Endothelial cell of umbilical vein (primary cell): ENCODE measurements around the gene ZBTB7C. TPM values are rescaled to one million over a fixed set of nuclear protein-coding genes. Genes with fewer than 3 reads are reported as not detected.

Experiments
- BruUV-seq: library from RNA; stranded (reverse); fragments of 400-500 nt; replicated peaks from 2 replicates; lab custom pipeline; 2021; lab: Mats Ljungman, UMichigan
- CTCF ChIA-PET: fragments of 300-600, 350-600 bp; sonication (Branson Sonifier 250); formaldehyde crosslinking; loops from one replicate; lab custom pipeline; 2021; ENCODE audit warnings: antibody characterized with exemption, inconsistent platforms; lab: Charles Lee
- POLR2A ChIA-PET: fragments of 300-600, 350-600 bp; sonication (Branson Sonifier 250); formaldehyde crosslinking; loops from one replicate; lab custom pipeline; 2021; ENCODE audit warnings: antibody characterized with exemption, inconsistent platforms; lab: Charles Lee
- DNase-seq: peaks from one replicate; pipeline ENCODE4 v3.0.0-alpha.2; 2011; ENCODE audit warnings: low read depth, low spot score
- FAIRE-seq: peaks from 2 replicates; lab custom pipeline; 2011; peaks lifted over from hg19 to GRCh38; lab: Jason Lieb, UNC
- H2AFZ ChIP-seq: 2 replicates; pipeline ENCODE4 v1.6.0; 2012; ENCODE audit warnings: low read depth, low read length, control low read depth, inconsistent platforms
- H3K27ac ChIP-seq: 2 replicates; pipeline ENCODE4 v1.5.1; 2011; ENCODE audit warnings: low read depth, mild to moderate bottlenecking, control low read depth, low read length, moderate library complexity; ENCODE audit not compliant: insufficient read depth
- H3K27me3 ChIP-seq, 2 experiments: 2 replicates each; pipeline versions ENCODE4 v1.6.0 to v1.6.1; 2011; ENCODE audit warnings: low read length in 2 of 2, mixed read lengths in 1 of 2; ENCODE audit not compliant: control insufficient read depth in 2 of 2, insufficient read depth in 2 of 2
- H3K36me3 ChIP-seq, 2 experiments: 2 replicates in 1 of 2; 3 replicates in 1 of 2; pipeline ENCODE4 v1.5.1; 2011; ENCODE audit warnings: low read length in 2 of 2, mild to moderate bottlenecking in 1 of 2, moderate library complexity in 1 of 2; ENCODE audit not compliant: control insufficient read depth in 2 of 2, insufficient read depth in 2 of 2; ENCODE audit errors: extremely low read depth in 1 of 2
- H3K4me1 ChIP-seq: 3 replicates; pipeline ENCODE4 v1.5.1; 2011; ENCODE audit warnings: mild to moderate bottlenecking, low read length; ENCODE audit not compliant: control insufficient read depth, insufficient read depth; ENCODE audit errors: extremely low read depth
- H3K4me2 ChIP-seq: 2 replicates; pipeline ENCODE4 v1.6.1; 2011; ENCODE audit warnings: low read length, control low read depth, mixed read lengths; ENCODE audit not compliant: insufficient read depth
- H3K4me3 ChIP-seq, 3 experiments: fragments of 200-600 bp in 1 of 3; sonication (generic), shearing (Covaris generic) in 1 of 3; replicated peaks in 1 of 3; 2 replicates each; pipeline ENCODE4 v1.5.1; 2011 to 2016; ENCODE audit warnings: control low read depth in 3 of 3, low read length in 3 of 3, mild to moderate bottlenecking in 2 of 3, inconsistent platforms in 1 of 3, low read depth in 1 of 3, moderate library complexity in 1 of 3; ENCODE audit not compliant: insufficient read depth in 1 of 3
- H3K79me2 ChIP-seq: 2 replicates; pipeline ENCODE4 v1.6.0; 2012; ENCODE audit warnings: low read length, inconsistent platforms; ENCODE audit not compliant: control insufficient read depth, insufficient read depth
- H3K9ac ChIP-seq: replicated peaks from 2 replicates; pipeline ENCODE3; 2011; ENCODE audit warnings: low read length, control low read depth; ENCODE audit not compliant: insufficient read depth; ENCODE audit errors: extremely low read depth
- H3K9me1 ChIP-seq: replicated peaks from 3 replicates; pipeline ENCODE4 v1.6.0; 2011; ENCODE audit warnings: mild to moderate bottlenecking, low read length; ENCODE audit not compliant: control insufficient read depth, insufficient read depth; ENCODE audit errors: extremely low read depth
- H3K9me3 ChIP-seq: replicated peaks from 2 replicates; pipeline ENCODE4 v1.5.1; 2012; ENCODE audit warnings: low read length, inconsistent platforms; ENCODE audit not compliant: control insufficient read depth, insufficient read depth
- H4K20me1 ChIP-seq: replicated peaks from 2 replicates; pipeline ENCODE3; 2011; ENCODE audit warnings: mild to moderate bottlenecking, low read length; ENCODE audit not compliant: control insufficient read depth, insufficient read depth; ENCODE audit errors: extremely low read depth
- CTCF ChIP-seq, 2 donors: IDR thresholded peaks; 1 replicate in 1 of 2; 2 replicates in 1 of 2; pipeline ENCODE4 v1.5.1; 2011; ENCODE audit warnings: low read length in 2 of 2, mild to moderate bottlenecking in 2 of 2, moderate library complexity in 2 of 2, control low read depth in 1 of 2, inconsistent platforms in 1 of 2, low read depth in 1 of 2; ENCODE audit not compliant: insufficient read depth in 1 of 2; ENCODE audit errors: extremely low read depth in 1 of 2
- EZH2 ChIP-seq: IDR thresholded peaks from 2 replicates; pipeline ENCODE4 v1.6.1; 2012; ENCODE audit warnings: borderline replicate concordance, low read depth, mild to moderate bottlenecking, moderate library complexity, low read length, inconsistent platforms; ENCODE audit not compliant: severe bottlenecking
- FOS ChIP-seq: IDR thresholded peaks from 2 replicates; pipeline ENCODE4 v1.6.1; 2011; ENCODE audit warnings: mild to moderate bottlenecking, low read length, moderate library complexity, borderline replicate concordance; ENCODE audit not compliant: insufficient read depth
- GATA2 ChIP-seq: IDR thresholded peaks from 2 replicates; pipeline ENCODE4 v1.7.0; 2011; ENCODE audit warnings: low read depth, mild to moderate bottlenecking, moderate library complexity, mixed read lengths, low read length; ENCODE audit not compliant: insufficient read length, insufficient read depth
- JUN ChIP-seq: IDR thresholded peaks from 2 replicates; pipeline ENCODE4 v1.6.1; 2011; ENCODE audit warnings: borderline replicate concordance, low read depth; ENCODE audit not compliant: insufficient read length, insufficient read depth
- MAX ChIP-seq: IDR thresholded peaks from 2 replicates; pipeline ENCODE4 v1.6.1; 2011; ENCODE audit not compliant: insufficient read depth, insufficient read length
- MYC ChIP-seq: IDR thresholded peaks from one replicate; pipeline ENCODE4 v1.6.1; 2011; ENCODE audit warnings: mild to moderate bottlenecking, low read depth, low read length
- POLR2A ChIP-seq: IDR thresholded peaks from 2 replicates; pipeline ENCODE4 v1.6.1; 2012; ENCODE audit warnings: low read depth, mild to moderate bottlenecking, control low read depth, low read length
- POLR2AphosphoS5 ChIP-seq: IDR thresholded peaks from 2 replicates; pipeline ENCODE4 v1.6.1; 2012; ENCODE audit warnings: low read depth, mild to moderate bottlenecking, control low read depth, low read length, moderate library complexity; ENCODE audit not compliant: insufficient read depth
- dilution Hi-C: fragments of 300-500 bp; cut with MboI; formaldehyde crosslinking; loops from one replicate; pipeline ENCODE4 v1.15.0; 2019; ENCODE audit warnings: low sequenced_read_pairs; ENCODE audit not compliant: extremely low pct_ligation_motif_present
- intact Hi-C: fragments of 100-400 bp; cut with micrococcal nuclease; formaldehyde crosslinking; loops from one replicate; pipeline ENCODE4 v1.10.0; 2022
- polyA plus RNA-seq, 4 experiments: library from polyadenylated mRNA; depleted of rRNA in 3 of 4; stranded (reverse) in 3 of 4; unstranded in 1 of 4; fragments of >200 nt; gene quantifications; 2 replicates each; pipeline versions ENCODE4 v1.2.1 to v1.2.3, GENCODE V29; 2011 to 2012; ENCODE audit warnings: missing spikeins in 1 of 4
- total RNA-seq: library from RNA; stranded (reverse); gene quantifications from 2 replicates; pipeline ENCODE4 v1.2.3, GENCODE V29; 2021

Gene ZBTB7C
- total and polyA plus RNA-seq, 2 donors (not counting 3 experiments of a cell fraction or from before 2014, with no cell fraction given), result not detected

GRCh38 chr18:48035556-48035860, 373.7 kb downstream of the ZBTB7C start:
- BruUV-seq, result no TSS peak
- POLR2A ChIA-PET, result no interaction called here
- no peaks in the 10 kb centered on the region for H3K36me3 ChIP-seq
- no peak overlapping the region for H2AFZ ChIP-seq
- no peak overlapping the region for H3K27ac ChIP-seq
- FAIRE-seq, result no peak
- no peak overlapping the region for H3K4me2 ChIP-seq
- intact Hi-C loops (no loop called here), dilution Hi-C loops (no loop called here)
- no peaks in the 10 kb centered on the region for H3K27me3 ChIP-seq
- H3K9ac ChIP-seq, result no peak overlapping the region
- TF ChIP-seq MAX, result no peak
- no peak for DNase-seq
- no peaks in the 10 kb centered on the region for H3K79me2 ChIP-seq
- H3K9me1 ChIP-seq, result no peaks in the 10 kb centered on the region
- CTCF ChIA-PET, result interaction anchor here (1.2 to 3.6 kb wide), 3 partner anchors 14 to 409 kb away, joined by 3 to 31 read pairs (median 3); no protein-coding TSS in a partner anchor
- no peaks in the 10 kb centered on the region for H3K4me1 ChIP-seq
- H4K20me1 ChIP-seq, result no peaks in the 10 kb centered on the region
- H3K4me3 ChIP-seq, result no peak overlapping the region
- H3K9me3 ChIP-seq, result no peaks in the 10 kb centered on the region

- H2AFZ ChIP-seq, result no peak overlapping the region
- DNase-seq (no peak), FAIRE-seq (no peak)
- H3K9ac ChIP-seq, result no peak overlapping the region
- no peaks in the 10 kb centered on the region for H3K9me1 ChIP-seq
- dilution Hi-C loops, result no loop called here
- BruUV-seq, result no TSS peak
- no peaks in the 10 kb centered on the region for H3K79me2 ChIP-seq
- H3K27me3 ChIP-seq, result no peaks in the 10 kb centered on the region
- H3K36me3 ChIP-seq, result no peaks in the 10 kb centered on the region
- no peak overlapping the region for H3K4me2 ChIP-seq
- no peaks in the 10 kb centered on the region for H3K4me1 ChIP-seq
- no peaks in the 10 kb centered on the region for H3K9me3 ChIP-seq
- CTCF ChIA-PET, result interaction anchor here (1.2 to 3.6 kb wide), 4 partner anchors 15 to 410 kb away, joined by 3 to 31 read pairs (median 10); no protein-coding TSS in a partner anchor
- no peak overlapping the region for H3K4me3 ChIP-seq
- TF ChIP-seq EZH2, result no peak
- TF ChIP-seq GATA2, result no peak
- no peak for TF ChIP-seq FOS
- TF ChIP-seq MAX, result no peak
- no peak for TF ChIP-seq POLR2A
- TF ChIP-seq POLR2AphosphoS5, result no peak
- TF ChIP-seq MYC, result no peak
- TF ChIP-seq CTCF (IDR thresholded peaks at IDR 0.05; ENCODE audit: extremely low read depth in 1 of 2, insufficient read depth in 1 of 2, low read depth in 1 of 2, low read length in 2 of 2), result no peak
- TF ChIP-seq JUN, result no peak
- no peaks in the 10 kb centered on the region for H4K20me1 ChIP-seq
- H3K27ac ChIP-seq, result no peak overlapping the region
- intact Hi-C loops, result no loop called here
- POLR2A ChIA-PET, result no interaction called here
These were observed 374.3 kb downstream of the ZBTB7C start for GRCh38 chr18:48034651-48035555.
